HG03159 (cell line): ENCODE results near the gene PIK3C2G.

Source experiments
- ATAC-seq: cut with Tn5 transposase; IDR thresholded peaks from one replicate; pipeline ENCODE4 v1.9.1; 2021; ENCODE audit warnings: mild to moderate bottlenecking, moderate library complexity; ENCODE audit not compliant: unreplicated experiment

PIK3C2G gene

GRCh38 chr12:18402872-18403611, 141.7 kb downstream of the PIK3C2G start:
- ATAC-seq = no peak

GRCh38 chr12:18411453-18411852, 150.1 kb downstream of the PIK3C2G start:
- ATAC-seq = no peak

GRCh38 chr12:18414671-18415070, 153.4 kb downstream of the PIK3C2G start:
- no peak for ATAC-seq

DNA sequence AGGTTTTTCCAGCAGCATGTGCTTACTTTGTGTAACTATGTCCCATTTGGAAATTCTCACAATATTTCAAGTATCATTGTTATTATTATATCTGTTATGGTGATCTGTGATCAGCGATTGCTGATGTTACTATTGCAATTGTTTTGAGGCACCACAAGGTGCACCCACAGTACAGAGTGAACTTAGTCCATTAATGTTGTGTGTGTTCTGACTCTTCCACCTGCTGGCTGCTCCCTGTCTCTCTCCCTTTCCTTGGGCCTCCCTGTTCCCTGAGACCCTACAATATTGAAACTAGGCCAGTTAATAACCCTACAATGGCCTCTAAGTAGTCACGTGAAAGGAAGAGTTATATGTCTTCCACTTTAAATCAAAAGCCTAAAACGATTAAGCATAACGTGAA, 153.9 kb downstream of the PIK3C2G start:
- no peak for ATAC-seq

GRCh38 chr12:18416412-18416811, 155.1 kb downstream of the PIK3C2G start:
- ATAC-seq = no peak

- no peak for ATAC-seq
Observed at GRCh38 chr12:18419311-18419710, 158.0 kb downstream of the PIK3C2G start.

DNA sequence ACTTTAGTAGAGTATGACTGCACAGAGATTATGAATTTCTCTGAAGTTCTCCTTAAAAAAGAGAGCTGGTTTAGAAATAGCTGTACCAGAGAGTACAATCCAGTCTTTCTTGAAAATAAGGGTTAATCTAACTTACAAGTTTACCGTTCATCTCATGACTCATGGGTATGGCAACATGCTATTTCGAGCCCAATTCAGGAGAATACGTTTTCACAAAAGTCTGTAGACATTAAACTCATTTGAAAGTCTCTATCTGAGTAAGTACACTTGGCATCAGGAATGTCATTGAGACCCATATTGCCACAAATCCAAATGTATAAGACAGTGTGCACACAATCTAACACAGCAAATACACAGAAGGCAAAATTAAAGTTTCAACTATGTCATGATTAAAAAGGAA, 160.5 kb downstream of the PIK3C2G start:
- ATAC-seq = no peak

DNA sequence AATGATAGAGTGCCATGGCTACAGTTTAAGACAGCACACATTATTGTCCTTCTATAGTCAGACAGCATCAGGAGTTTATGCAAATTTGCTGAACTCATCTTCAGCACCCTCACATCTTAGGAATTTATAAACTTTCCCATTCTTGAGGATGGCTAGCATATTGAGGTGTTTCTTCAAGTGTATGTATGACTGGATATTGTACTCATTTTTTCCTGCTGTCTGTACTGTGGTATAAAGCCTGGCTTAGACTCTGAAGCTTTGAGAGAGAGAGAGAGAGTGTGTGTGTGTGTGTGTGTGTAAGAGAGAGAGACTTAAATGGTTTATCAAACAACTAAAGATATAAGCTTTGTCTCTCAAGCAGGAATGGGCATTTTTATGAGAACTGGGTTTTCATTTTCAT, 161.6 kb downstream of the PIK3C2G start:
- ATAC-seq = no peak

DNA sequence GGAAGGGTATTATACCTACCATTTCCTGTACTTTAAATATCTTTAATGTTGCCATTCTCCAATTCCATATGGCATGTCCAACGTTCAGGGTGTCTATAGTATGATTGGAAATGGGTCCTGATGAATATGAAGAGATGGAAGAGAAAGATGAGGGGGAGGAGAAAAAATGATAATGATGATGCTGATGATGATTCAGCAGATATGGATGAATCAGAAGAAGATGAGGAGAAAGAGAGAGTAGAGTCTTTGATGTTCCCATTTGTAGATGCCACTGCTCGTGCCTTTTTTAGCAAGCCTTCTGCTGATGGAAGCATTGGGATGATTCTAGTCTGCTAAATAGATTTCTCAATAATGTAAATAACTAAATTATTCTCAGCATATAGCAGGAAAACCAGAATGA, 163.5 kb downstream of the PIK3C2G start:
- ATAC-seq = no peak

DNA sequence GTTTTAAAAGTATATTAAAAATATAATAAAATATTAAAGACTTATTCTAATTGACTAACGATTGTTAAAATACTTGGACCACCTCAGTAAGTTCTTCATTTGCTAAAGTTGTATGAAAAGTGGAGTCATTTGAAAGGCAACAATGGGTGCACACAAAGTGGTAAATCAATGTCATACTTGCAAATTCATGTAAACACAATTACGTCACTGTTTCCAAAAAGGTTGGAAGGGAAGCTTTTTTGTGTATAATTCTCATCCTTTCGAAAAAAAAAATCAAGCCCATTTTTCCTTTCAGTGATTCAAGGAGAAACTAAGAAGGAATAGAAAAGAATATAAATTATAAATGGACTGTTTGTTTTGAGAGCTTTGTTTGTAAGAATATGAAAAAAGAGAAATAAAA, 166.2 kb downstream of the PIK3C2G start:
- ATAC-seq = no peak

- ATAC-seq = no peak
Observed at GRCh38 chr12:18428416-18428815, 167.1 kb downstream of the PIK3C2G start.

GRCh38 chr12:18429366-18429765, 168.0 kb downstream of the PIK3C2G start:
- no peak for ATAC-seq

GRCh38 chr12:18430425-18431048, 169.2 kb downstream of the PIK3C2G start:
- ATAC-seq = peak; percentile 72

DNA sequence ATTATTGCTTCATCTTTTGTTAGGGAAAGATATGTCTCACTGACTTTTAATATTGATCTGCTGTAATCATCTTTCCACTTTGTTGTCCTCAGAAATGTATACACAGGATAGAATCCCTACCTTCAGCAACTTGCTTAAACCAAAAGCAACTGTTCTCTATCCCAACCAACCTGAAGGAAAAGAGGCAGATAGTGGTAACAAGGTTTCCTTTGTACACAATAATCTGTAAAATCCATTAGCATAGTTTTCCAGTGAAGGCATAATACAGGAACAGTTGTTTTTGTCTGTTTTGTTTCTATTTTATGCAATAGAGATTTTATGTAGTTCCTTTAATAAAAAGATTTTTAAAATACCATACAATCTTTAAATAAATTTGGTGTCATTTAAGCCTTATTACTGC, 170.5 kb downstream of the PIK3C2G start:
- no peak for ATAC-seq

DNA sequence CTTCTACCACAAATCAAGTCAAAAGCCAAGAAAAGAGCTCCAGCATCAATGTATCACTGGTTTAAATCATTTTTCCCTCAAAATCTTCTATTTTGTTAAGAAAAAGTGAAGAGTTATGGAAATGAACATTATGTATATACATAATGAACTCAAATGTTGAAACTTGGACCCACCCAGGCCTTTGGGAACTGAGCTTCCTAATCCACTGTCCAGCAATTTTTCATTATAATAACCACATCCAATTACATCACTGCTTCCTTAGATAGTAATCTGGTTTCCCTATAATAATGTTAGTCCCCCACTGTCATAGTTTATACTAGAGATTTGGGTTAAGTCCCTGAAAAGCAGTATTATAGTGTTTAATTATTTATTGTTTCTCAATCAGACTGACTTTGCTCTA, 170.9 kb downstream of the PIK3C2G start:
- no peak for ATAC-seq

- ATAC-seq = no peak
Observed at GRCh38 chr12:18436170-18436569, 174.9 kb downstream of the PIK3C2G start.

DNA sequence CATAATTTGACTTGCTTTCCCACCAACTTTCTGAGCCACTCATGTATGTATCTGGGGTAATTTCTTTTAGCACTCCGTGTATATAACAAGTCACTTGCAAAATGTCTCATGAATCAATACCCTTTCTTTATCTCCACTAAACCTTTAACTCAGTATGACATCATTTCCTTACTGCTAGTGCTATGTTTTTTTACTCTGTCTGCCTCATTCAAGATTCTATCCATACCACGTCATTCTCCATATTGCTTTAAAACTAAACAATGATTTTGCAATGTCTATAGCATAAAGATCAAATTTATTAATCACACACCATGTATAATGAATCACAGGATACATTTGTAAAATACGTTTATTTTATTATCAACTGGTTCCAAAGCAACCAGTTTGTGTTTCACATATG, 178.2 kb downstream of the PIK3C2G start:
- no peak for ATAC-seq

DNA sequence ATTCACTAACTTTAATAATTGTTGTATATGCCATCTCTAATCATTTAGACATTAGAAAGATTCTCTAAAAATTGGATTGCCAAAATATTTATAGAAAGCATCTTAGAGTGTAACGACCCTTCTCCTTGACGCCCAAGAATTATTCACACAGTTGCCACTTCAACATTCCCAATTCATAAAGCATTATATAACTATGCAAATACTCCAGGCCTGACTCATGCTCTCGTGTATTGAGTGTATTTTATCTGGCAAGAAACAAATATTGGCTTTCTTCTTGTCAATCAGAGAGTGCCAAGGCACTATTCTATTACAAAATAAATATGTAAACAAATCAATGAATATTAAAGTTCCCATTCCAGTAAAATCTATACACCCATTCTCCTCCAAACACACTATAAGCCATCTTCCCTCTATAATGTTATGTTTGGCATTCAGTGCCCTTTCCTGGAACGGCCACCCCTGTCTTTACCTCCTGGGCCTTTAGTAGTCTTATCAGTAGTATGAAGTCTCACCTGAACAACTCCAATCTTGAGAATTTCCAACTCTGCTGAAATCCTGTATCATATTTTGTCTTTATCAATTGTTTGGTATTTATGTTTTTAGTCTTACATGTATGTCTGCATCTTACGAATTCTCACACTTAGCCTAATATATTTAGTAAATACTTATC, 182.6 kb downstream of the PIK3C2G start:
- no peak for ATAC-seq

- no peak for ATAC-seq
Observed at GRCh38 chr12:18446061-18446644, 184.8 kb downstream of the PIK3C2G start.

DNA sequence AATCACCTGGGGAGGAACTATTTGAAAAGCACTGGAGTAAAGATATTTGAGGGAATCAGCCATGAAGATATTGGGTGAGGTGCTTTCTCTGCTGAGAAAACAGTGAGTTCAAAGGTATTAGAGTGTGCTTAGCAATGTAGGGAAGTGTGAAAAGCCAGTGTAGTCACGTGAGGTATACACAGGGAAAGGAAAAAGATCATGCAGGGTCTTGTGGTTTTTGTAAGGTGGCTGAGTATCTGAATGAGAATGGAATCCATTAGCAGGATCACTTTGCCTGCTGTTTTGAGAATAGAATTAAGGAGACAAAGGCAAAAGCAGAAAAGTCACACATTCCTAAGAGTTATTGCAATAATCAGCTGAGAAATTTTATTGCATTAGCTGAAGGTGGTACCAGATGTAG, 193.0 kb downstream of the PIK3C2G start:
- no peak for ATAC-seq

- no peak for ATAC-seq
Observed at GRCh38 chr12:18456344-18456743, 195.0 kb downstream of the PIK3C2G start.

DNA sequence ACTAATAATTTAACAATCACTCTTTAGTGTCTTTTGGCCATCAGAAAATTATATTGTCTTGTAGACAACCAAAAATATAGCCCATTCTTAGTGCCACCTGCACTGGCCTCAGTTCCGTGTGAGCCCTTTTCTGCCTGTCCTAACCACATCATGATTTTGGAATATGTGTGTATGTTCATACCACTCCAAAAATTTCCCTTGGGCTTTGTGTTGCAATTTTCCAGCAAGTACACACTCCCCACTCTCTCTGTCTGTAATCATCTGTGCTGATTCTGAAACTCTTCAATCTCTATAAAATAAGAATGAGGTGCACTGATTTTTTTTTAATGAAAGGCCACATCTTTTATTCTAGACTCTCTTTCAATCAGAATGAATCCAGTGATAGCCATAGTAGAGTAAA, 196.0 kb downstream of the PIK3C2G start:
- ATAC-seq = no peak
